ENCODE results near the gene SSMEM1. TPM values are rescaled to one million over a fixed set of nuclear protein-coding genes. Genes with fewer than 3 reads are reported as not detected.
A peak's percentile ranks its signal among the peaks of the same experiment; 100 is the strongest.
"Not testable (repeated sequence)": the region's sequence is repeated elsewhere in the genome, so short reads cannot be mapped to it uniquely, and the experiment has no call there.

SSMEM1 gene
- total RNA-seq, 3 donors from 2014 or later, result not detected

- TF ChIP-seq POLR2AphosphoS5 (IDR thresholded peaks at IDR 0.05), result no peak
- TF ChIP-seq CTCF (IDR thresholded peaks at IDR 0.05), result no peak
- TF ChIP-seq POLR2A (IDR thresholded peaks at IDR 0.05), result no peak
- Histone ChIP-seq H3K36me3 (no peaks in the 10 kb centered on the region), H3K27me3 (no peaks in the 10 kb centered on the region), H3K4me3 (no peak overlapping the region), H3K4me1 (no peaks in the 10 kb centered on the region), H3K9me3 (no peaks in the 10 kb centered on the region), H3K27ac (no peak overlapping the region)
- DNase-seq (ENCODE audit: low spot score in 2 of 2), result no peak
- intact Hi-C loops (cut with DNase I; ENCODE audit: low total_unique reads), result no loop called here
Observed at GRCh38 chr7:130234078-130234477, 26.4 kb downstream of the SSMEM1 start.

GRCh38 chr7:130236361-130236760, 28.7 kb downstream of the SSMEM1 start:
- H3K9me3 ChIP-seq; H3K27me3 ChIP-seq; intact Hi-C loops (cut with DNase I; ENCODE audit: low total_unique reads); H3K4me1 ChIP-seq; H3K36me3 ChIP-seq; H3K27ac ChIP-seq; H3K4me3 ChIP-seq; DNase-seq (ENCODE audit: low spot score in 2 of 2): not testable (repeated sequence)

GRCh38 chr7:130240240-130240639, 32.6 kb downstream of the SSMEM1 start:
- intact Hi-C loops (cut with DNase I; ENCODE audit: low total_unique reads), result no loop called here
- Histone ChIP-seq H3K27ac (no peak overlapping the region), H3K27me3 (no peaks in the 10 kb centered on the region), H3K4me3 (no peak overlapping the region), H3K36me3 (no peaks in the 10 kb centered on the region), H3K4me1 (no peaks in the 10 kb centered on the region), H3K9me3 (no peaks in the 10 kb centered on the region)
- TF ChIP-seq POLR2AphosphoS5 (IDR thresholded peaks at IDR 0.05) (no peak), CTCF (IDR thresholded peaks at IDR 0.05) (no peak), POLR2A (IDR thresholded peaks at IDR 0.05) (no peak)
- DNase-seq (ENCODE audit: low spot score in 2 of 2), result no peak

- intact Hi-C loops (cut with DNase I; ENCODE audit: low total_unique reads), result no loop called here
Observed at GRCh38 chr7:130242198-130243014, 34.7 kb downstream of the SSMEM1 start.

GRCh38 chr7:130243486-130243885, 35.8 kb downstream of the SSMEM1 start:
- H3K27ac ChIP-seq; intact Hi-C loops (cut with DNase I; ENCODE audit: low total_unique reads); DNase-seq (ENCODE audit: low spot score in 2 of 2); H3K27me3 ChIP-seq; H3K4me1 ChIP-seq; H3K36me3 ChIP-seq; H3K4me3 ChIP-seq; H3K9me3 ChIP-seq: not testable (repeated sequence)

More at GRCh38 chr7:130242198-130243014, 34.7 kb downstream of the SSMEM1 start:
- DNase-seq (ENCODE audit: low spot score in 2 of 2), result peak in 1 of 2 donors; percentile 20
- Histone ChIP-seq H3K4me3 (no peak overlapping the region), H3K4me1 (no peaks in the 10 kb centered on the region), H3K27me3 (no peaks in the 10 kb centered on the region), H3K9me3 (no peaks in the 10 kb centered on the region), H3K27ac (no peak overlapping the region), H3K36me3 (no peaks in the 10 kb centered on the region)
- TF ChIP-seq POLR2AphosphoS5 (IDR thresholded peaks at IDR 0.05), result no peak
- no peak for TF ChIP-seq POLR2A (IDR thresholded peaks at IDR 0.05)
- peak; percentile 53 to 86 (median 76) for TF ChIP-seq CTCF (IDR thresholded peaks at IDR 0.05)

- intact Hi-C loops (cut with DNase I; ENCODE audit: low total_unique reads); H3K27me3 ChIP-seq: not testable (repeated sequence)
Observed at GRCh38 chr7:130246491-130246890, 38.8 kb downstream of the SSMEM1 start.

GRCh38 chr7:130248842-130249241, 41.2 kb downstream of the SSMEM1 start:
- H3K27ac ChIP-seq; intact Hi-C loops (cut with DNase I; ENCODE audit: low total_unique reads); H3K4me1 ChIP-seq; DNase-seq (ENCODE audit: low spot score in 2 of 2); H3K4me3 ChIP-seq; H3K27me3 ChIP-seq; H3K36me3 ChIP-seq: not testable (repeated sequence)
- H3K9me3 ChIP-seq, result peaks cover 0 to 12% of the 10 kb centered on the region in 2 donors

More at GRCh38 chr7:130246491-130246890, 38.8 kb downstream of the SSMEM1 start:
- H3K36me3 ChIP-seq; H3K4me1 ChIP-seq; H3K4me3 ChIP-seq; H3K9me3 ChIP-seq; H3K27ac ChIP-seq; DNase-seq (ENCODE audit: low spot score in 2 of 2): not testable (repeated sequence)

GRCh38 chr7:130249626-130250025, 42.0 kb downstream of the SSMEM1 start:
- H3K9me3 ChIP-seq, result peaks cover 0 to 20% of the 10 kb centered on the region in 2 donors
- H3K4me1 ChIP-seq; H3K36me3 ChIP-seq; H3K27ac ChIP-seq; H3K4me3 ChIP-seq; intact Hi-C loops (cut with DNase I; ENCODE audit: low total_unique reads); DNase-seq (ENCODE audit: low spot score in 2 of 2); H3K27me3 ChIP-seq: not testable (repeated sequence)

Measured in breast epithelium (tissue), 4 donors.